Measurements from ENCODE around the gene DCUN1D2. TPM values are rescaled to one million over a fixed set of nuclear protein-coding genes. Genes with fewer than 3 reads are reported as not detected.

The DCUN1D2 gene
- total RNA-seq, 1 experiment from 2014 or later: 38.6 TPM

DNA sequence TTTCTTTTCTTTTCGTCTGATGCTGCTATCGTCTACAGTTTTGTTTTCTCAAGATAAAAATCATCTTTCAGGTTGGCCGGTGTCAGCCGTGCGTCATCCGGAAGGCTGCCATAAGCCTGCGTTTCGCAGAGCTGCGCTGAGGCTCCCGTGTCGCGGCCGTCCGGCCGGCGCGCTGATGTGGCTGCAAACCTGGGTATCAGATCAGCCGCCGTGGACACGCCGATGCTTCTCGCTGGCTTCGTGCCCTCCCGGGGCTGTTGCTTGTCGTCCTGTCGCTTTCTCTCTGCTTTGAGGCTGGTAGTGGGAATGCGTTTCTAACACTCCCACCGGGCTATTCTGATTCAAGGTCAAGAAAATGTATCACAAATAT, 48.2 kb upstream of the DCUN1D2 start:
- Histone ChIP-seq H3K27ac (ENCODE audit: low read depth, low read length, poor library complexity, severe bottlenecking) (no peak overlapping the region), H3K9me3 (ENCODE audit: low read depth, low read length, poor library complexity, severe bottlenecking) (no peaks in the 10 kb centered on the region), H3K4me1 (ENCODE audit: insufficient read depth, low read length, poor library complexity, severe bottlenecking) (no peaks in the 10 kb centered on the region), H3K4me3 (ENCODE audit: low read depth, low read length, poor library complexity, severe bottlenecking) (no peak overlapping the region), H3K27me3 (replicated peaks; ENCODE audit: insufficient read depth, low read depth, low read length, poor library complexity) (no peaks in the 10 kb centered on the region), H3K36me3 (ENCODE audit: insufficient read depth, low read length, poor library complexity, severe bottlenecking) (no peaks in the 10 kb centered on the region)
- DNase-seq (ENCODE audit: low spot score): no peak
- intact Hi-C loops (cut with micrococcal nuclease; ENCODE audit: unreplicated experiment): no loop called here
- ChIA-PET CTCF (no interaction called here), POLR2A (ENCODE audit: low non-redundant PET) (no interaction called here)
- TF ChIP-seq EZH2 (IDR thresholded peaks at IDR 0.05; ENCODE audit: borderline replicate concordance, low read depth, low read length, poor library complexity, severe bottlenecking): no peak
- TF ChIP-seq, protein P1, sequence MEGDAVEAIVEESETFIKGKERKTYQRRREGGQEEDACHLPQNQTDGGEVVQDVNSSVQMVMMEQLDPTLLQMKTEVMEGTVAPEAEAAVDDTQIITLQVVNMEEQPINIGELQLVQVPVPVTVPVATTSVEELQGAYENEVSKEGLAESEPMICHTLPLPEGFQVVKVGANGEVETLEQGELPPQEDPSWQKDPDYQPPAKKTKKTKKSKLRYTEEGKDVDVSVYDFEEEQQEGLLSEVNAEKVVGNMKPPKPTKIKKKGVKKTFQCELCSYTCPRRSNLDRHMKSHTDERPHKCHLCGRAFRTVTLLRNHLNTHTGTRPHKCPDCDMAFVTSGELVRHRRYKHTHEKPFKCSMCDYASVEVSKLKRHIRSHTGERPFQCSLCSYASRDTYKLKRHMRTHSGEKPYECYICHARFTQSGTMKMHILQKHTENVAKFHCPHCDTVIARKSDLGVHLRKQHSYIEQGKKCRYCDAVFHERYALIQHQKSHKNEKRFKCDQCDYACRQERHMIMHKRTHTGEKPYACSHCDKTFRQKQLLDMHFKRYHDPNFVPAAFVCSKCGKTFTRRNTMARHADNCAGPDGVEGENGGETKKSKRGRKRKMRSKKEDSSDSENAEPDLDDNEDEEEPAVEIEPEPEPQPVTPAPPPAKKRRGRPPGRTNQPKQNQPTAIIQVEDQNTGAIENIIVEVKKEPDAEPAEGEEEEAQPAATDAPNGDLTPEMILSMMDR (conservative IDR thresholded peaks at IDR 0.05; ENCODE audit: low read depth, low read length): no peak
- BruUV-seq (replicated peaks): no TSS peak

- Histone ChIP-seq H3K36me3 (ENCODE audit: insufficient read depth, low read length, poor library complexity, severe bottlenecking) (no peaks in the 10 kb centered on the region), H3K27me3 (replicated peaks; ENCODE audit: insufficient read depth, low read depth, low read length, poor library complexity) (no peaks in the 10 kb centered on the region), H3K4me3 (ENCODE audit: low read depth, low read length, poor library complexity, severe bottlenecking) (no peak overlapping the region), H3K9me3 (ENCODE audit: low read depth, low read length, poor library complexity, severe bottlenecking) (no peaks in the 10 kb centered on the region), H3K4me1 (ENCODE audit: insufficient read depth, low read length, poor library complexity, severe bottlenecking) (no peaks in the 10 kb centered on the region), H3K27ac (ENCODE audit: low read depth, low read length, poor library complexity, severe bottlenecking) (no peak overlapping the region)
- CTCF ChIA-PET: no interaction called here
- intact Hi-C loops (cut with micrococcal nuclease; ENCODE audit: unreplicated experiment): no loop called here
- no TSS peak for BruUV-seq (replicated peaks)
- POLR2A ChIA-PET (ENCODE audit: low non-redundant PET): no interaction called here
- no peak for DNase-seq (ENCODE audit: low spot score)
- no peak for TF ChIP-seq EZH2 (IDR thresholded peaks at IDR 0.05; ENCODE audit: borderline replicate concordance, low read depth, low read length, poor library complexity, severe bottlenecking)
- TF ChIP-seq, protein P1 (conservative IDR thresholded peaks at IDR 0.05; ENCODE audit: low read depth, low read length): no peak
These were observed 47.6 kb upstream of the DCUN1D2 start for GRCh38 chr13:113537909-113538688.

DNA sequence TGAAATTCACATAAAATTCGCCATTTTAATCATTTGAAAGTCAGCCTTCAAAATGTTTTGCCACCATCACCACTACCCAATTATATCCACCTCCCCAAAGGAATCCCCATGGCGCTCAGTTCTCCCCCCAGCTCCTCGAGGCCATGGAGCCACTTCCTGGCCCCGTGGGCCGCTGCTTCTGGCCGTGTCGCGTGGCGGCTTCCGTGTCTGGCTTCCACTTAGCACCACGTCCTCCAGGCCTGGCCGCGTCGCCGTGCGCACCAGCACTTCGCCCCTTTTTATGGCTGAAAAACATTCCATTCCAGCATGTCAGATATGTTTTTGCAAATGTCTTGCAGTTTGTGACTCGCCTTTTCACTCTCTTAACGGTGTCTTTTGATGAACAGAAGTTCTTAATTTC, 46.7 kb upstream of the DCUN1D2 start:
- TF ChIP-seq EZH2 (IDR thresholded peaks at IDR 0.05; ENCODE audit: borderline replicate concordance, low read depth, low read length, poor library complexity, severe bottlenecking): no peak
- TF ChIP-seq, protein P1 (conservative IDR thresholded peaks at IDR 0.05; ENCODE audit: low read depth, low read length): no peak
- Histone ChIP-seq H3K9me3 (ENCODE audit: low read depth, low read length, poor library complexity, severe bottlenecking) (no peaks in the 10 kb centered on the region), H3K4me1 (ENCODE audit: insufficient read depth, low read length, poor library complexity, severe bottlenecking) (no peaks in the 10 kb centered on the region), H3K27me3 (replicated peaks; ENCODE audit: insufficient read depth, low read depth, low read length, poor library complexity) (no peaks in the 10 kb centered on the region), H3K4me3 (ENCODE audit: low read depth, low read length, poor library complexity, severe bottlenecking) (no peak overlapping the region), H3K36me3 (ENCODE audit: insufficient read depth, low read length, poor library complexity, severe bottlenecking) (no peaks in the 10 kb centered on the region), H3K27ac (ENCODE audit: low read depth, low read length, poor library complexity, severe bottlenecking) (no peak overlapping the region)
- ChIA-PET CTCF (no interaction called here), POLR2A (ENCODE audit: low non-redundant PET) (no interaction called here)
- BruUV-seq (replicated peaks): no TSS peak
- intact Hi-C loops (cut with micrococcal nuclease; ENCODE audit: unreplicated experiment): no loop called here
- no peak for DNase-seq (ENCODE audit: low spot score)
